NCI-H146 (cell line): ENCODE data around the gene LRP1.

Experiments used
- DNase-seq: peaks from one replicate; lab custom pipeline; 2025; lab: John Stamatoyannopoulos, UW

LRP1 gene

GRCh38 chr12:57094208-57095160, 33.8 kb upstream of the LRP1 start:
- no peak for DNase-seq

- DNase-seq, result no peak
These were observed 32.8 kb upstream of the LRP1 start for GRCh38 chr12:57095440-57095839.

GRCh38 chr12:57096099-57096572, 32.1 kb upstream of the LRP1 start:
- DNase-seq, result no peak

GRCh38 chr12:57096748-57097553, 31.3 kb upstream of the LRP1 start:
- no peak for DNase-seq

GRCh38 chr12:57097554-57097835, 30.8 kb upstream of the LRP1 start:
- DNase-seq, result no peak

- DNase-seq, result no peak
These were observed 29.7 kb upstream of the LRP1 start for GRCh38 chr12:57098546-57098945.

- no peak for DNase-seq
These were observed 29.1 kb upstream of the LRP1 start for GRCh38 chr12:57099047-57099714.

GRCh38 chr12:57099766-57100165, 28.5 kb upstream of the LRP1 start:
- DNase-seq, result no peak

GRCh38 chr12:57101892-57102695, 26.2 kb upstream of the LRP1 start:
- DNase-seq, result no peak

GRCh38 chr12:57103856-57104255, 24.4 kb upstream of the LRP1 start:
- DNase-seq, result no peak

GRCh38 chr12:57104292-57104910, 23.9 kb upstream of the LRP1 start:
- DNase-seq, result no peak

GRCh38 chr12:57105011-57105753, 23.1 kb upstream of the LRP1 start:
- DNase-seq, result no peak

- DNase-seq, result no peak
These were observed 22.1 kb upstream of the LRP1 start for GRCh38 chr12:57106021-57106708.

GRCh38 chr12:57107456-57108155, 20.7 kb upstream of the LRP1 start:
- DNase-seq, result no peak

GRCh38 chr12:57109207-57110103, 18.8 kb upstream of the LRP1 start:
- no peak for DNase-seq

GRCh38 chr12:57110104-57111030, 17.9 kb upstream of the LRP1 start:
- DNase-seq, result peak; percentile 46
